ENCODE measurements around the gene LAP3. TPM values are rescaled to one million over a fixed set of nuclear protein-coding genes. Genes with fewer than 3 reads are reported as not detected.

Gene LAP3
- total and polyA plus RNA-seq, 2 donors from 2014 or later, result 108 to 123 TPM

- no peak for DNase-seq
- no peak for FAIRE-seq
- H3K9me3 ChIP-seq (ENCODE audit: control insufficient read depth in 2 of 3, insufficient read depth in 1 of 3, low read length in 3 of 3), result no peaks in the 10 kb centered on the region
- H3K27ac ChIP-seq (ENCODE audit: low read depth in 2 of 2, low read length in 2 of 2), result no peak overlapping the region
- peaks cover 10 to 43% (median 24%) of the 10 kb centered on the region in 3 donors for H3K36me3 ChIP-seq (ENCODE audit: control insufficient read depth in 2 of 3, insufficient read depth in 3 of 3, low read length in 3 of 3)
- intact Hi-C loops (cut with DNase I), result no loop called here
- no peak overlapping the region for H3K9ac ChIP-seq (ENCODE audit: low read length in 3 of 3)
- H3K27me3 ChIP-seq (ENCODE audit: control insufficient read depth, insufficient read depth, low read length), result no peaks in the 10 kb centered on the region
- peaks cover 0 to 19% (median 6%) of the 10 kb centered on the region in 3 donors for H3K4me1 ChIP-seq (ENCODE audit: control insufficient read depth in 2 of 3, insufficient read depth in 2 of 3, low read depth in 1 of 3, low read length in 3 of 3)
- H3K4me3 ChIP-seq (ENCODE audit: low read length in 3 of 3), result no peak overlapping the region
- TF ChIP-seq, protein P1, sequence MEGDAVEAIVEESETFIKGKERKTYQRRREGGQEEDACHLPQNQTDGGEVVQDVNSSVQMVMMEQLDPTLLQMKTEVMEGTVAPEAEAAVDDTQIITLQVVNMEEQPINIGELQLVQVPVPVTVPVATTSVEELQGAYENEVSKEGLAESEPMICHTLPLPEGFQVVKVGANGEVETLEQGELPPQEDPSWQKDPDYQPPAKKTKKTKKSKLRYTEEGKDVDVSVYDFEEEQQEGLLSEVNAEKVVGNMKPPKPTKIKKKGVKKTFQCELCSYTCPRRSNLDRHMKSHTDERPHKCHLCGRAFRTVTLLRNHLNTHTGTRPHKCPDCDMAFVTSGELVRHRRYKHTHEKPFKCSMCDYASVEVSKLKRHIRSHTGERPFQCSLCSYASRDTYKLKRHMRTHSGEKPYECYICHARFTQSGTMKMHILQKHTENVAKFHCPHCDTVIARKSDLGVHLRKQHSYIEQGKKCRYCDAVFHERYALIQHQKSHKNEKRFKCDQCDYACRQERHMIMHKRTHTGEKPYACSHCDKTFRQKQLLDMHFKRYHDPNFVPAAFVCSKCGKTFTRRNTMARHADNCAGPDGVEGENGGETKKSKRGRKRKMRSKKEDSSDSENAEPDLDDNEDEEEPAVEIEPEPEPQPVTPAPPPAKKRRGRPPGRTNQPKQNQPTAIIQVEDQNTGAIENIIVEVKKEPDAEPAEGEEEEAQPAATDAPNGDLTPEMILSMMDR (IDR thresholded peaks at IDR 0.05; ENCODE audit: borderline replicate concordance, extremely low read depth, insufficient read depth), result no peak
Observed at GRCh38 chr4:17618926-17619325, 41.9 kb downstream of the LAP3 start.

DNA sequence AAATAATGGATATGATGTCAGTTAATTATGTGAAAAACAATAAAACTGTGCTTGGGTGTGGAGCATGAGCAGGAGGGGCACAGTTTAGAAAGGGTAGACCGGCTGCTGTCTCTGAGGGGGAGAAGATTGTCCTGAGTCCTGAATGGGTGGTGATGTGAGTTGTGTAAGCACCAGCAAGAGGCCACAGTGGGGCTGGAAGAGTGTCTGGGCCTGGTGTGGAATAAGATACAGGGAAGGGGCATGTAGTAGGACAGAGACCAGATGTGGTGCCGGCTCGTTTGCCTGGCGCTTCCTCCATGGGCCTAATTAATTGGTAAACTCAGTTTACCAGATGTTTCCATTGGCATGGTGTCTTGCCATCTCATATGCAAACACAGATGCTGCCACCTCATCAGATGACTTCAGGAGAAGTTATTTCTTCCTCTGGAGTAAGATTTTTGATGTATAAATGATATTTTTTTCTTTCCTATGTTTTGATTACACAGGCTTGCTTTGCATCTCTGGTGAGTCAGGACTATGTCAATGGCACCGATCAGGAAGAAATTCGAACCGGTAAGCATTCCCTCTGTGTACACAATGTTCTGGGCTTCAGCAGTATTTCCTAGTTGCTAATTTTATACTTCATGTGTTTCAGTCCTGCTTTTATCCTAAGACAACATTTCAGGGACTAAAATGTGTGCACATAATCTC, 42.6 kb downstream of the LAP3 start:
- Histone ChIP-seq H3K9ac (ENCODE audit: low read length in 3 of 3) (no peak overlapping the region), H3K4me1 (ENCODE audit: control insufficient read depth in 2 of 3, insufficient read depth in 2 of 3, low read depth in 1 of 3, low read length in 3 of 3) (peaks cover 0 to 19% (median 6%) of the 10 kb centered on the region in 3 donors), H3K27me3 (ENCODE audit: control insufficient read depth, insufficient read depth, low read length) (no peaks in the 10 kb centered on the region), H3K36me3 (ENCODE audit: control insufficient read depth in 2 of 3, insufficient read depth in 3 of 3, low read length in 3 of 3) (peaks cover 10 to 49% (median 30%) of the 10 kb centered on the region in 3 donors), H3K27ac (ENCODE audit: low read depth in 2 of 2, low read length in 2 of 2) (no peak overlapping the region), H3K4me3 (ENCODE audit: low read length in 3 of 3) (no peak overlapping the region), H3K9me3 (ENCODE audit: control insufficient read depth in 2 of 3, insufficient read depth in 1 of 3, low read length in 3 of 3) (no peaks in the 10 kb centered on the region)
- TF ChIP-seq, protein P1 (IDR thresholded peaks at IDR 0.05; ENCODE audit: borderline replicate concordance, extremely low read depth, insufficient read depth), result no peak
- DNase-seq (no peak), FAIRE-seq (no peak)
- intact Hi-C loops (cut with DNase I), result no loop called here

GRCh38 chr4:17623451-17624001, 46.5 kb downstream of the LAP3 start:
- Histone ChIP-seq H3K9me3 (ENCODE audit: control insufficient read depth in 2 of 3, insufficient read depth in 1 of 3, low read length in 3 of 3) (no peaks in the 10 kb centered on the region), H3K27ac (ENCODE audit: low read depth in 2 of 2, low read length in 2 of 2) (no peak overlapping the region), H3K4me3 (ENCODE audit: low read length in 3 of 3) (no peak overlapping the region), H3K9ac (ENCODE audit: low read length in 3 of 3) (no peak overlapping the region), H3K4me1 (ENCODE audit: control insufficient read depth in 2 of 3, insufficient read depth in 2 of 3, low read depth in 1 of 3, low read length in 3 of 3) (peaks cover 0 to 4% (median 0%) of the 10 kb centered on the region in 3 donors), H3K36me3 (ENCODE audit: control insufficient read depth in 2 of 3, insufficient read depth in 3 of 3, low read length in 3 of 3) (peaks cover 17 to 77% (median 45%) of the 10 kb centered on the region in 3 donors), H3K27me3 (ENCODE audit: control insufficient read depth, insufficient read depth, low read length) (no peaks in the 10 kb centered on the region)
- FAIRE-seq (no peak), DNase-seq (no peak)
- TF ChIP-seq, protein P1 (IDR thresholded peaks at IDR 0.05; ENCODE audit: borderline replicate concordance, extremely low read depth, insufficient read depth), result no peak
- intact Hi-C loops (cut with DNase I), result no loop called here

All from kidney (tissue), 14 donors.